Stimulated activated CD4-positive, alpha-beta T cell treated with anti-CD3 and anti-CD28 coated beads, Interleukin-15, amount 100 ng/mL, for 48 hours (primary cell): Measurements from ENCODE around the gene ATPAF1.

Experiments
- DNase-seq, 2 donors: peaks; one replicate each; pipeline ENCODE4 v3.0.0-alpha.2; 2020; ENCODE audit warnings: low read depth in 2 of 2

Gene ATPAF1

DNA sequence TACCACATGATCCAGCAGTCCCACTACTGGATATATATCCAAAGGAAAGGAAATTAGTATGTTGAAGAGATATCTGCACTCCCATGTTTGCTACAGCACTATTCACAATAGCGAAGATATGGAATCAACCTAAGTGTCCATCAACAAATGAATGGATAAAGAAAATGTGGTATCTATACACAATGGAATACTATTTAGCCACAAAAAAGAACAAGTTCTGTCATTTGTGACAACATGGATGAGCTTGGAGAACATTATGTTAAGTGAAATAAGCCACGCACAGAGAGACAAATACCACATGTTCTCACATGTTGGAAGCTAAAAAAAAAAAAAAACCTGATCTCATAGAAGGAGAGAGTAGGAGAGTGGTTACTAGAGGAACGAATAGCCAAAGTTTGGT, 17.7 kb downstream of the ATPAF1 start:
- no peak for DNase-seq

DNA sequence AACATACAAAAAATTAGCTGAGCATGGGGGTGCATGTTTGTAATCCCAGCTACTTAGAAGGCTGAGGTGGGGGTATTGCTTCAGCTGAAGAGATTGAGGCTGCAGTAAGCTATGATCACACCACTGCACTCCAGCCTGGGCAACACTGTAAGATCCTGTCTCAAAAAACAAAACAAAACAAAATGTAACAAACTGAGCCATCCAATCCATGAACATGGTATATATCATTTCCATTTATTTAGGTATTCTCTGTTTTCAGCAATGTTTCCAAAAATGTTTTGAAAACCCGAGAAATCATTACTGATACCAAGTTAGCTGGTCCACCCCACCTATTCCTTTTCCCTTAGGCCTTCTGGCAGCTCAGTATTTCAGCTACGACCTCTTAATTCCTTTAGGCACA, 18.4 kb downstream of the ATPAF1 start:
- DNase-seq = no peak

DNA sequence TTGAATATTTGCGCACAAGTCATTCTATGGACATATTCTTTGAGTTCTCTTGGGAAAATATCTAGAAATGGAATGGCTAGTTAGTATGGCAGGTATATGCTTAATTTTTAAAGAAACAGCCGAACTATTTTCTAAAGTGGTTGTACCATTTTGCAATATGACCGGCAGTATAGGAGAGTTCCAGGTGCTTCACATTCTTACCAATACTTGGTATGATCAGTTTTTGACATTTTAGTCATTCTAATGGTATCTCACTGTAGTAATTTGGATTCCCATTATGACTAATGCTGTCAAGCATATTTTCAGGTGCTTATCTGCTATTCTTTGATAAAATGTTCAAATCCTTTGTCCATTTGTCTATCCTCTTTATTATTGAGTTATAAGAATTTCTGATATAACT, 20.6 kb downstream of the ATPAF1 start:
- DNase-seq = no peak

- DNase-seq = no peak
Measured at GRCh38 chr1:46646844-46647243, 21.3 kb downstream of the ATPAF1 start.

- no peak for DNase-seq
Measured at GRCh38 chr1:46646331-46646730, 21.8 kb downstream of the ATPAF1 start.

GRCh38 chr1:46645815-46646214, 22.3 kb downstream of the ATPAF1 start:
- no peak for DNase-seq

GRCh38 chr1:46643368-46643775, 24.8 kb downstream of the ATPAF1 start:
- DNase-seq = no peak

DNA sequence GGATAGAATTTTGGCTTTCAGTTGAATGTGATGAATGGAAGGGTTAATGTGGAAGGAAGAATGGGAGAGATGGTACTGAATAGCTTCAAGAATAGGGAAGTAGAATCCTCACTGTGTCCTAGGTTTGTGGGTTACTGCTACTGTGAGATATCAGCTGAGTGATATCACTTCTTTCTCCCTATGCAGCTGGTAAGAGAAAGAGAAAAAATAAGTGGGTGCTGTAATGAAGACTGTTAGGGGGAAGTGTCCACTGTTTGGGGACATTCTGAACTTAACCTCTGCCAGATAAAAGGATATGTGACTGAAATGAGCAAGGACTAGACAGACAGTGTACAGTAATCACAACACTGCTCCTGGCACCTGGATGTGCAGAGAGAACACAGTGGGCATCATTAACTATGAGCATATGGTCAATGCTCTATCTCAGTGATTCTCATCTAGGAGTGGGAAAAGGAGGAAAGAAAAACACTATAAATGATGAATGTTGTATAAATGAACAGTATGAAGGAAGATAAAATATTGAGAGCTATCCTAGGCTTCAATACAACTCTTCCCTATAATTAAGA, 26.0 kb downstream of the ATPAF1 start:
- DNase-seq = no peak

- no peak for DNase-seq
Measured at GRCh38 chr1:46639547-46639946, 28.6 kb downstream of the ATPAF1 start.

- no peak for DNase-seq
Measured at GRCh38 chr1:46638921-46639320, 29.2 kb downstream of the ATPAF1 start.

DNA sequence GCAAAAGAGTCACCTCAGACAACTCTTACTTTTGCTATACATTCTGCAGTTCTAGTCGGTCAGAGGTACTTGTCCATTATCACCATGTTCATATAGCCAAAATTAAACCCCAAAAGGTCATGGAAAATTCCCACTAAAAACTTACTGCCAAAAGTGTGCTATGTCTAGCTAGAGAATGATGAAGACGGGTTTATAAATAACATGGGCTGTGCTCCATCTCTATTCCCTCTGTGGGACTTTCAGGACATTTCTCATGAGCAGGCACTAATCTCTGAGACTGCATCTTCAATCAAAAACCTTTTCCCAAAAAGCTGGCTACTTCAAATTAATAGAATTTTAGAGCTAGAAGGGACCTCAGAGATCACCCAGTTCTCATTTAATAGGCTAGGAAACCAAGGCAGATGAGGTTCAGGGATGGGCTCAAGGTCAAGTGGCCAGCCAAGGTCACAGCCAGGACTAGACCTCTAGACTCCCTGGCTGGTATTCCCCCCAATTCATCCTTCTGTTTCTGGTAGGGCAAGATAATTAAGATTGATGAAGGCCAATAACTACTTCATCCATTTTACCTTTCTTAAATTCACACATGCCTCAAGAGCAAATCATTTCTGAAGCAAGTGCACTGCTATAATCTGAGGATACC, 30.6 kb downstream of the ATPAF1 start:
- no peak for DNase-seq

DNA sequence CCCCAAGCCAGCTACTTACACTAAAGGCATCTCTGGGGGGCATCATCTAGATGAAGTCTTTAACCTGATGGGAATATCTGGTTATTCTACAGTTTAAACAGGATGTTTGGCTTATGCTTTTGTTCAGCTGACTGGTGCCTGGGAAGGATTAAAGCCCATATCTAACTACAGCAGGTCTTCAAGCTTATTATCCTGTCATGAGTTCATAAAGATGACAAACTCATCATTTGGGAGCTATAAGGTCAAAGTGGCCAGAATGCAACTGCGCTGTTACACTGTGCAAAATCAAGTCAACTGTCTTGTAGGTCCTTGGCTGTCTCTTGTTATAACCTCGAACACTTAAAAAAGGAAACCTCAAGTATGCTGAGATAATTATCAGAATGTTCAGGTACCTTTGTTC, 33.0 kb downstream of the ATPAF1 start:
- no peak for DNase-seq

GRCh38 chr1:46630719-46631118, 37.4 kb downstream of the ATPAF1 start:
- DNase-seq = no peak

- no peak for DNase-seq
Measured at GRCh38 chr1:46623743-46624644, 44.2 kb downstream of the ATPAF1 start.

DNA sequence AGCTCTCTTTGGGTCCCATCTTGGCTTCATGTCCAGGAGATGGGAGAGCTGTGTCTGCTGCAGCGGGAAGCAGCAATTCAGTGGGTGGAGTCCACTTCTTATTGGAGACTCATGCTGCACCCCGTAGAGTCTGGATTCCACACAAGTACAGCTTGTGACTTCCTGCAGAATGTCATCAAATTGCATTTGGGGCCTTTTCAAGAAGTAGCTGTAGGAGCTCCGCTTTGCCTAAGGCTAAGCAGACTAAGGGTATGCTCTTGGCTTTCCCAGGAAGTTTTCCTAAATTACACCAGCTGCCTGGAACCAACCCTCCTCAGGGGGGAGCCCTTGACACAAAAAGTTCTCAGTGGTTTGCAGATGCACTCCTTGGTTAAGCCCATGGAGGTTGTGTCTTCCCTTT, 45.8 kb downstream of the ATPAF1 start:
- no peak for DNase-seq

DNA sequence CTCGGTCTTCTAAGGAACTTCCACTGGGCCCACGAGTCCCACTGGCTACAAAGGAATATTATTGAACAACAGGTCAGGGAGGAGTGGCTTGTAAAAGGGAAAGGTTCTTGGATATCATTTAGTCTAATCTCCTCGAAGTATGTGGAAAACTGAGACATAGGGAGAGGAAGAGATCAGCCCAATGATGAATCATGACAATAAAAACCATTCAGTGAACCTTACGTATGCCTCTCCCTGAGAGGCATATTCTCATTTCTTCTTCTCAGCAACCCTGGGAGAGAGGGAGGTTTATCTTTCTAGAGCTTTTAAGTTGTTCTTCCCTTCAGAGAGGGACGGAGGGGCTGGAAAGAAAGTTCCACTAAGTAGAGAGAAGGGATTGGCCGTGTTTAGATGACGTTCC, 46.2 kb downstream of the ATPAF1 start:
- DNase-seq = no peak

DNA sequence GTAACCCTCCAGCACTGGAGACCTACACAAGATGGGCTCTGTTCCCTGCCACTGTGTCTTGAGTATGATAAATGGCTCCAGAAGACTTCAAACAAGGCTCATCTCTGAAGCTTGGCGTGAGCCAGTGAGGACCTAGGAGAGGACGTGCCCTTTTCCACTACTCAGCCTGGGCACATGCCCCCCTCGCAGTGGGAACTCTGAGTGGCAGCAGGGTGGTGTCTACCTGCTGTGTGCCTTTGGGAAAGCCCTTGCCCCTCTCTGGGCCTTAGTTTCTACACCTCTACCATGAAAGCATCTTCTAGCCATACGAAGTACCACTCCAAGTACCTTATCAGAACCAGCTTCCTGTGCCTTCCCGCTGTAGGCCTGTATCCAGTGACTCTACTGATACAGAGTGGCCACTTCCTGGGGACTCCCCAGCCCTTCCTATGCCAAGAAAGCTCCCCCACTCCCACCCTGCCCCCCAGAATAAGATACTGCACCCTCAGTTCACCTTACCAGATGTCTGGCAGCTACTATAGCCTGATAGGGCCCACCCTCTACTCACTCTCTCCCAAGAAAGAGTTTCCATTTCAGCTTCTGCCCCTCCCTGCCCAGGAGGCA, 48.4 kb downstream of the ATPAF1 start:
- no peak for DNase-seq

GRCh38 chr1:46618754-46619415, 49.3 kb downstream of the ATPAF1 start:
- DNase-seq = no peak

DNA sequence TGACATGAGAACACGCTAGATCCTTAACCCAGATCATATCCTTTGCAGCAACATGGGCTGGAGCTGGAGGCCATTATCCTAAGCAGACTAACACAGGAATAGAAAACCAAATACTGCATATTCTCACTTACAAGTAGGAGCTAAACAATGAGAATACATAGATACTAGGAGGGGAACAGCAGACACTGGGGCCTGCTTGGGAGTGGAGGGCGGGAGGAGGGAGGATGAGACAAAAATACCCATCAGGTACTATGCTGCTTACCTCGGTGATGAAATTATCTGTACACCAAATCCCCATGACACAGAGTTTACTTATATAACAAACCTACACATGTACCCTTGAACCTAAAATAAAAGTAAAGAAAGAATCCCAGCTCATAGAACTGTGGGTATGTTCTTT, 50.3 kb downstream of the ATPAF1 start:
- no peak for DNase-seq

DNA sequence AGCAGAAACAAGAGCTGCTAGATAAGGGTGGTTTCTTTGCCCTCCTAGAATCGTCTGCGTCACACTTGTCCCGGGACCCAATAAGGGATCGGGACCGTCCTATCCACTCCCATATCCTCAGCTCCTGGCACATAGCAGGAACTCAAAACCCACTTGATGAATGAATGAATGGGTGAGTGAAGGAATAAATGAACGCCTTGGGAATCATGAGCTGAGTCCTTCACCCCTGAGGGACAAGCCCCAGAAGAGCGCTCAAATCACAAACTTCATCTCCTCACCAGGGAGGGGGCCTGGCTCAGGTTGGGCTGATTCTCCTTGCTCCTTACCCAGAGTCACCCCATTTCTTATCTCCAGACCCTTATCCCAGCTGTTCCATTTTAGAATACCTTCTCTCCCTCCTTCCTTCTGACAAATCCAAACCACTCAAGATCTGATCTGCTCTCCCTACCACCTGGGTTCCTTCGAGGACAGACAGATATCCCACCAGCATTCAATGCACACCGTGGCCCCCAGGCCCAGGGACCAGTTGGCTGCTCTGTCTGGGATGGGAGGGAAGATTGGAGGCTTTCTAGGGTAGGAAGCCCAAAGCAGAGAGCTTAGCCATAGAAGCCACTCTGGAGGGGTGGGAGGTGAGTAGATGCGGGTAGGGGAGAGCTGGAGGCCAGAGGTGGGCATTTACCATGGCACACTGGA, 50.9 kb downstream of the ATPAF1 start:
- DNase-seq = no peak
